Gastroesophageal sphincter (tissue), 3 donors: ENCODE measurements around the gene CISH.

ENCODE experiments used
- EP300 ChIP-seq: sonication (generic); formaldehyde crosslinking; IDR thresholded peaks from one replicate; pipeline ENCODE4 v1.6.1; 2017; ENCODE audit warnings: antibody characterized with exemption, mild to moderate bottlenecking
- POLR2A ChIP-seq, 2 donors: fragments of 450-650 bp; IDR thresholded peaks; one replicate each; pipeline ENCODE4 v1.6.1; 2017; ENCODE audit warnings: antibody characterized with exemption in 2 of 2, mild to moderate bottlenecking in 2 of 2, moderate library complexity in 1 of 2
- POLR2AphosphoS5 ChIP-seq: sonication (generic); formaldehyde crosslinking; IDR thresholded peaks from one replicate; pipeline ENCODE4 v1.6.1; 2017; ENCODE audit warnings: antibody characterized with exemption
- TF ChIP-seq, protein P1 (sequence below), 4 experiments: fragments of 200-600 bp in 2 of 4; fragments of 450-650 bp in 2 of 4; sonication (generic) in 1 of 4; IDR thresholded peaks; one replicate each; pipeline ENCODE4 v1.5.1; 2017 to 2019; ENCODE audit warnings: antibody characterized with exemption in 4 of 4, mild to moderate bottlenecking in 2 of 4, moderate library complexity in 2 of 4

DNA sequence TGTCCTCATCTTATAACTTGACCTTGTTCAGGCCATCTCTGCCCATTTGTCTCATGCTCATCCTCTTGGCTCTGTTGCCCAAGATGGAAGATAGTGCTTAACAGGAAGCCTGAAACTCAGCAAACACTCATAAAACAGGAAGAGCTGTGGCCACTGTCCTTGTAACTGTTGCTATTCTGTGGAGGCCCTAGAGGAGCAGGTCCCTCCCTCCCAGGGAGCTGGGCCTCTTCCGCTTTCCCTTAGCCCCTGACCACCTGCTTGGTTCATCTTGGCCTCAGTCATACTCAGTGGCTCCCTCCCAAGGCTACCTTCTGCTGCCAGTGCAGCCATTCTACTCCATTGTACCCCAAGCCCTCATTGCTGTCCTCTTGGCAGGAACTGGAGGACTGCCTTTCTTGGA, 8.8 kb upstream of the CISH start:
- TF ChIP-seq EP300, result no peak
- TF ChIP-seq, protein P1, sequence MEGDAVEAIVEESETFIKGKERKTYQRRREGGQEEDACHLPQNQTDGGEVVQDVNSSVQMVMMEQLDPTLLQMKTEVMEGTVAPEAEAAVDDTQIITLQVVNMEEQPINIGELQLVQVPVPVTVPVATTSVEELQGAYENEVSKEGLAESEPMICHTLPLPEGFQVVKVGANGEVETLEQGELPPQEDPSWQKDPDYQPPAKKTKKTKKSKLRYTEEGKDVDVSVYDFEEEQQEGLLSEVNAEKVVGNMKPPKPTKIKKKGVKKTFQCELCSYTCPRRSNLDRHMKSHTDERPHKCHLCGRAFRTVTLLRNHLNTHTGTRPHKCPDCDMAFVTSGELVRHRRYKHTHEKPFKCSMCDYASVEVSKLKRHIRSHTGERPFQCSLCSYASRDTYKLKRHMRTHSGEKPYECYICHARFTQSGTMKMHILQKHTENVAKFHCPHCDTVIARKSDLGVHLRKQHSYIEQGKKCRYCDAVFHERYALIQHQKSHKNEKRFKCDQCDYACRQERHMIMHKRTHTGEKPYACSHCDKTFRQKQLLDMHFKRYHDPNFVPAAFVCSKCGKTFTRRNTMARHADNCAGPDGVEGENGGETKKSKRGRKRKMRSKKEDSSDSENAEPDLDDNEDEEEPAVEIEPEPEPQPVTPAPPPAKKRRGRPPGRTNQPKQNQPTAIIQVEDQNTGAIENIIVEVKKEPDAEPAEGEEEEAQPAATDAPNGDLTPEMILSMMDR (IDR thresholded peaks at IDR 0.05), result no peak
- no peak for TF ChIP-seq POLR2A (IDR thresholded peaks at IDR 0.05)
- no peak for TF ChIP-seq POLR2AphosphoS5
